Activated gamma-delta T cell treated with Interleukin-2 at 50 U/mL for 16 hours (primary cell): ENCODE data around the gene LHFPL3.
"Not testable (repeated sequence)": the region's sequence is repeated elsewhere in the genome, so short reads cannot be mapped to it uniquely, and the experiment has no call there.

Source experiments
- DNase-seq: peaks from one replicate; pipeline ENCODE4 v3.0.0-alpha.2; 2020

LHFPL3 gene

DNA sequence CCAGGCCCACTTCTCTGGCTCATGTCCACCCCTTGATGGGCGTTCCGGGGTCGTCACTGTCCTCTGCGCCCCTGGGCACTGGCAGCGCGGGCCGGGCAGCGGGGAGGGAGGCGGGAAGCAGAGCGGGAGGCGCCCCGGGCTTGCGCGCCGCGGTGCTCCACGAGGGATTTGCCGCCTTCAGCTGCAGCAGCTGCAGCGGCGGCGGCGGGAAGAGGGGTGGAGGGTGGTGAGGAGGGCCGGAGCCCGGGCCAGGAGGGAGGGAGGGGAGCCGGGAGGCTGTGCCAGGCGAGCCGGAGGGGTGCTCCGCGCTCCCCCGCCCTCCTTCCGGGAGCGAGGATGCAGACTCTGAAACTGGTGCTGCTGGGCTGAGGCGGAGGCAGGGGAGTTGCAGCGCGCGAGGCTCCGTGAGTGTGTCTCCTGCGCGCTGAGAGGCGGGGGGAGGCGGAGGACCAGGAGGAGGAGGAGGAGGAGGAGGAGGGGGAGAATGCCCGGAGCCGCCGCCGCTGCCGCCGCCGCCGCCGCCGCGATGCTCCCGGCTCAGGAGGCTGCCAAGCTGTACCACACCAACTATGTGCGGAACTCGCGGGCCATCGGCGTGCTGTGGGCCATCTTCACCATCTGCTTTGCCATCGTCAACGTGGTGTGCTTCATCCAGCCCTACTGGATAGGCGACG, at the start of gene LHFPL3:
Gene LHFPL3 (plus strand): TSS at position 308 of the 674 bp plus-strand sequence.
- DNase-seq, result no peak

DNA sequence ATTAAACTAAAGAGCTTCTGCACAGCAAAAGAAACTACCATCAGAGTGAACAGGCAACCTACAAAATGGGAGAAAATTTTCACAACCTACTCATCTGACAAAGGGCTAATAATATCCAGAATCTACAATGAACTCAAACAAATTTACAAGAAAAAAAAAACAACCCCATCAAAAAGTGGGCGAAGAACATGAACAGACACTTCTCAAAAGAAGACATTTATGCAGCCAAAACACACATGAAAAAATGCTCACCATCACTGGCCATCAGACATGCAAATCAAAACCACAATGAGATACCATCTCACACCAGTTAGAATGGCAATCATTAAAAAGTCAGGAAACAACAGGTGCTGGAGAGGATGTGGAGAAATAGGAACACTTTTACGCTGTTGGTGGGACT, 46.7 kb upstream of the LHFPL3 start:
- DNase-seq, result not testable (repeated sequence)

DNA sequence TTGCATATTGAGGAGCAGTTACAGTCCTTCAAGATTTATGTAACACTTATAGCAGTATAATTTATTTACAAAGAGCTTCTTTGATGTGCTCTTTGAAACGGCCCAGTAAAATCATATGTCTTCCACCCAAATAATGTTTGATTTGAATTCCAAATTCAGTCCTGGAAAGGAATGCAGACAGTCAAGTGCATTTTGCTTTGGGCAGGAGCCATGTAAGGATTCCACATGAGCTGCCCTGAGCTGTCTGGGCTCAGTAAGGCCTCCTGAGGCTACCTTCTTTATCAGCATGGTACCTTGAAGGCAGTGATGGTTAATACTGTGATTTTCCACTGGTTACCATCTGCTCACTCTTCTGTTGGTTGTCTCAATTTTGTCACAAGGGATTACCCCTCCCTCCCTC, 41.6 kb upstream of the LHFPL3 start:
- DNase-seq, result no peak

DNA sequence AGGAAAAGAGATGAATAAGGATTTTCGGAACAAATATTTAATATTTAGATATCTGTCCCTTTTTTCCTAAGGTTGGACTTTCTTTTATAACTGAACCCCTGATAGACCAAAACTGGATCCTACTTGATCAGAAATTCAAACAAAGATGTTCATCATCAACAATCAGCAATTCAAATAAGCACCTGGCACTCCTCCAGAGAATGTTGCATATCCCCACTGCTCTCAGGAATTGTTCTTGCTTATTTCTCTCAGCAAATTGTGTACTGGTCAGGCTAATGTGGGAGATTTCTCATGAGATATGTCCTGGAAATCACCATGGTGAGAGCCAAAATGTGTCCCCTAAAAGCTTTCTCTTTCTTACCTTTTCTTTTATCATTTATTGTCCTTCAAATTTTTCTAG, 40.3 kb upstream of the LHFPL3 start:
- no peak for DNase-seq

DNA sequence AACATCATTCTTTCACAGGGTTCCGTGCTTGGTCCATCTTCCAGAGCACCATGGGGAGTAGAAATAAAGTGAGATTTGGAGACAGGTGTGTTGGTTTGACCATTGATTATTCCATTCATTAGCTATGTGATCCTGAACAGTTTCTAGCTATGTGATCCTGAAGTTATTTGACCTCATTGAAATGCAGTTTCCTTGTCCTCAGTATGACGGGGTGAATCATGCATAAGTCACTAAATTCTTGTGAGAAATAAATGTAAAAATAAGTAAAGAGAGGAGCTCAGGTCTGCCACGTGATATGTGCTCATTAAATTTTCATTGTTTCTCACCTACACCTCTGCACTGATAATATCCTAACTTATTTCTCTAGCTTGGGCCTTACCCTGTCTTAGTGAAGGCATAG, 34.1 kb upstream of the LHFPL3 start:
- DNase-seq, result no peak

DNA sequence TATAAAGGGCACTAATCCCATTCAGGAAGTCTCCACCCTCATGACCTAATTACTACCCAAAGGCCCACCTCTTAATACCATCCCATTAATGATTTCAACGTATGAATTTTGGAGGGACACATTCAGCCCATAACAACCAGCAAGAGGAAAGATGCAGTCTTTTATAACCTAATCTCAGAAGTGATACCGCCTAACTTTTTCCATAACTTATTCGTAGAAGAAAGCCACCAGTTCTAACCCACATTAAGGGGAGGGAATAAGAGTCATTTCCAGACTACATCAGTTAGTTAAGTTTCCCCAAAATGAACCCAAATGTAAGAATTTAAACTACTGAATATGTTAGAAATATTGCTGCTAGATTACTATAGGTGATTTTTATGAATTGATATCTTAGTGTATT, 32.1 kb upstream of the LHFPL3 start:
- no peak for DNase-seq

DNA sequence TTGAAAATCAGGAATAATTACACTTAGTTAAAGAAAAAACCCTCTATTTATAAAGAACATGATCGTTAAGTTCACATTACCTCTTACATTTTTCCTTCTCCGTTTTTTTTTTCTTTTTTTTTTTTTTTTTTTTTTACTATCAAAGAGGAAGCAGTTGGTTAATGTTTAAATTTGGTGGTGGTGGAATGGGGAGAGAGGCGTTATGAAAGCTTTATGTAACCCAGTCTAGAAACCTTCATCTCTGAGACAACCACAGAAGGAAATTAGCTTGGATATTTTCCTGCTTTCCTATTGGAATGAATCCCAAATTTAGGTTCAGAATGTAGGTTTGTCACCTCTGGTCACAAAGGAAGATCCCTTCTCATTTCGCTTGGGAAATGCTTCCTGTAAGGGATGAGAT, 31.5 kb upstream of the LHFPL3 start:
- no peak for DNase-seq

DNA sequence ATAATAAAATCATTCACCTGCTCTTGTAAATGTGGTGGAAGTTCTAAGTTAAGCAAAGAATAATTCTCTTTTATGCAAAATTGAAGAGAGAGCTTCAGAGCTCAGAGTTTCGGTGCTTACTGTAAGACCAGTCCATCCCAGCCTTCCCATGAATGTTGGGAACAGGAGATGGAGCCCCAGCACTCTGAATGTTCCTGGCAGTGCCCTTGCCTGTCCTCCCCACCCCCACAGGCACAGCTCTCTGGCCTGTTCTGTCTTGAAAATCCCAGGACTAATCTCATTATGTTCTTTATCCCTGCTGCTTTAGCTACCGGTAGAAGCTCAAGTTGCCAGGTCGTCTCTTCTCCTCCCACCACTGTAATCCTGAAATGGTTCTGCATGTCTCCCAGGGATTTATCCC, 29.1 kb upstream of the LHFPL3 start:
- DNase-seq, result no peak

DNA sequence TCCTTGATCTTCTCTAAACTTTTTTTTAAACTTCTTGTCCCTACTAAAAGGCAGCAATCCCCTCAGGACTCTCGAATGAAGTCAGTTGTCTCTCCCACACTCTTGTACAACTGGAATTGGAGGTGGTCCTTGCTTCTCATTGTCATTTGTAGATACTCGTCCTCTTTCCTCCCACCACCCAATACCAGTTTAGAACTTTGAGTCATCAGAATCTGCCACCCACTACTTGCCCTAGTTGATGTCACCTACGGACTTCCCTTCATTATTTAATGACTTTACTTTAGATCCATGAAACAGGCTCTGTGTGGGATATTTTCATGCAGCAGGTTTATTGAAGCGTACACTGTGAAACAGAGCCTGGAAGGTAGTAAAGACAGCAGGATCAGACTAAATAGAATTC, 28.6 kb upstream of the LHFPL3 start:
- DNase-seq, result no peak

DNA sequence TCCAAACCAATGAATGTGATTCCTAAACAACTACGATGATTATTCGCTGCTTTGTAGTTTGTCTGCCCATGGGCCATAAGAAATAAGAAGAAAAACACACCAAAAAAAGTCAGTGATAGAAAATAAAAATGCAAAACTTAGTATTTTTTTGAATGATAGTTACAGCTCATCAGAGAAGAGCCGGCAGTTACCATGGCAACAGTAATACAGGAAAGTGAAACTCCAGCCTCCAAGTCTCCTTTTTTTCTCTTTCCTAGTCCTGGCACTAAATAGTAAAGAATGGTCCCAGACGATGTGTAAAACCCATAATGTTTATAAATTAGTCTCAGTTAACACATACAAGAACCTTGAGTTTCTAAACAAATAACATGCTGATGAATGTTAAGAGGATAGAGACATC, 21.6 kb upstream of the LHFPL3 start:
- no peak for DNase-seq

DNA sequence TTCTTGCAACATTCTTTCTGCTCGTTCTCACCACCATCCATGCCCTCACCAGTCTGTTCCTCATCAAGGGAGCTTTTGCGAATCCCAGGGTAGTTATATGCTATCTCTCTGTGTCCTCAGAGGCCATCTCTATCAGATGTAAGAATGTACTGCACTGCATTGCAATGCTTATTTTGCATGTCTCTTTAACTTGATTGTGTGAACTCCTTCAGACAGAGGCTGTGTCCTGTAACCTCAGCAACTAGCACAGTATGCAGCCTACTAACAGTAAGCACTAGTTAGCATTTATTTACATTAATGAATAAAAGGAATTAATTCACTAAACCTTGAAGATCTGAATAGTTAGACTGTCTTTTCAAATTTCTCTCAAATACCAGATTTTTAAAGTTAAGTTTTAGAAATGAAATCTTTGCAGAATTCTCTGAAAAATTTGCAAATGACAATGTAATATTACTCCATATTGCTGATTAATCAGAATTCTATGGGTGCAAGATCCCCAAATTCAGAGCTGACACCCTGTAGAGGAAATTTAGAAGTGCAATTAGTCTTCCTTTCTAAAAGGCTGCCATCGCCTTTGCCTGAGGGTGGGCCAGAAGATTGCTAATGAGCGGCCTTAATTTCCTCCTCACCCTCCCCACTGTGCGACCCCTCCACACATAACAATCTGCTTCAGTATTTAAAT, 10.3 kb upstream of the LHFPL3 start:
- no peak for DNase-seq

DNA sequence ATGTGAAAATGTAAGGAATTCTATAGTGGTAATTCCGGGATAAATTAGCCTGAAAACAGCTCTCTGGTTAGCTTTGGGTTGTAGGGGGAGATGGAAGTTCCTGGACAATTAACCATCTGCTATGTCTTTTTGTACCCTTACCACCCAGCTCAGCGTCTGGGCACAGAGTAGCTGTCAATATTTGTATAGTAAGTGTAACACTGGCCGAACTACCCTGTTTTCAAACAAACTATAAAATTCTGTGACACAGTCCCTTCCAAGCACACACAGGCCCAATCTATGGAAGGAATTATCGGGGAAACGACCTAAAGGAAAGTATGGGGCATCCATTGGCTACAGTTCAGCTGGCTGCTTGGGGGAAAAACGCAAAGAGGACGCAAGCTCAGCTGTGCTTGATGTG, 869 bp upstream of the LHFPL3 start:
- DNase-seq, result no peak

DNA sequence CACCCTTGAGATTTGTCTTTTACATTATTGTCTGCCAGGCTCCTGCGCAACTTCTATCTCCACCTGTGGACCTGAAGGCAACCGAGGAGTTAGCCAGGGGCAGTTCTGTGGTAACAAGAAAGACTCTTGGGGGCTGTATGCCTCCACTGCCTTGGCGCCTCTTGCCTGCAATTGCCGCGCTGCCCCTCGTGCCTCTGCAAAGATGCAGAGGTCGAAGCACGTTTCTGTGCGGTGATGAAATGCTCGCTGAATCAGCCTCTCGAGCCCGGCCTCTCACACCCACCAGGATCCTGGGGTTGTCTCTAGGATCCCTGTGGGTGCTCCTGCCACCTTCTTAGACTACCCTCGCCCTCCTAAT, 486 bp upstream of the LHFPL3 start:
- no peak for DNase-seq

DNA sequence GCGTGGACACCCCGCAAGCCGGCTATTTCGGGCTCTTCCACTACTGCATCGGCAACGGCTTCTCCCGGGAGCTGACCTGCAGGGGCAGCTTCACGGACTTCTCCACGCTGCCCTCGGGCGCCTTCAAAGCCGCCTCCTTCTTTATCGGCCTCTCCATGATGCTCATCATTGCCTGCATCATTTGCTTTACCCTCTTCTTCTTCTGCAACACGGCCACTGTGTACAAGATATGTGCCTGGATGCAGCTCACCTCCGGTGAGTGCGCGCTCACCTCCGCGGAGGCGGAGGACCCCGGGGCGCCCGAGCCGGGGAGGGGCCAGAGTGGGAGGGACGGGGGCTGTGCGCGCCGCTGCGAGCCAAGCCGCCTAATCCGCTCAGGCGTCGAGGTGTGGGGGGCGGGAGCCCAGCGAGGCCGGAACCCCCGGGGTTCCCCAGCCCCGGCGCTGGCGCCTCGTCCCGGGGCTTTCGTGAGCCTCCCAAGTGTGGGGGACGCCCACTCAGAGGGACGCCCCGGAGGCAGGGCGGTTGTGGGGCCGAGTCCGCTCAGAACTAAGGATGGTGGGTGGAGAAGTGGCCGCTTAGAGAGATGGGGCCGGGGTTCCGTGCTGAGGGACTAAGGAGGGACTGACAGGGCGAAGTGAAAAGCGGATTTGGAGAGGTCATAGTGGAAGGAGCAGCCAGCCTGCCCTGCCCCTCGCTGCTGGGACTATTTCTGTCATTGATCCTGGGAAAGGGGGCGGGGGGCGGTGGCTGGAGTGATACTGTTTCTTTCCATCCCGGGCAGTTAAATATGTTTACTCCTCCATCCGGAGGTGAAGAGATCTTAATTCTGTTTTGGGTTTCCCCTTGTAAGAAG, 795 bp downstream of the LHFPL3 start:
- DNase-seq, result no peak

DNA sequence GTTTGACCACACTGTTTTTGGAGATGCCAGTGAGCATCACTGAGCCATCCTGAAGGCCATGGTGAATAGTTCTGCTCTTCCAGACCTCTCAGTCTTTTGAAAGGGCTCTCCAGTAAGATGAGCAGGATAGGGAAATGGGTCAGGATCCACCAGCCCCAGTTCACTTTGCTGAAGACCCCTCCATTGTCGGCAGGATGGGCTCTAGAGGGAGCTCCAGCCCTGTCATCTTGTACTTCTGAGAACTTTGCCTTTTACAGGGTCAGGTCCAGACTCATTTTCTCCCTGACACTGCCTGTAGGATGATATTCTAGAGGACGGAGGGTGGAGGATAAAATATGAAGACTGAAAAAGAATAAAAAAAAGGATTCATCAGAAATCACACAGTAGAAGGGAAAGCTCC, 13.1 kb downstream of the LHFPL3 start:
- DNase-seq, result no peak

DNA sequence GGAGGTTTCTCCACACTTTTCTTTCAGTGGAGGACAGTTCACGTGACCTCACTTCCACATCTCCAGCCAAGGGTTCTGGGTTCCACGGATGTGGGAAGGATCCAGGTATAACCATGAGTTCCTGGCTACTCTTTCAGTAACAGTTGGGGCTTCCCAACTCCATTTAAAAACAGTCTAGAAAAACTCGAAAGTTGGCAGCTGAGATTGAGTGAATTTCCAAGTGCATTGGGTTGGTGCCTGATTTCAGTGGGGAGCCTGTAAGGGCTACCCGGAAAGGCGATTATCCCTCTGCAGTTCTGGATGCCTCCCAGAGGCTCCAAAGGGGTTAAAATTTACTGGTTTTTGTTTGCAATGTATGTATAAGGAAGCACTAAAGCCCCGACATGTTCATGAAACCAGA, 24.3 kb downstream of the LHFPL3 start:
- no peak for DNase-seq

DNA sequence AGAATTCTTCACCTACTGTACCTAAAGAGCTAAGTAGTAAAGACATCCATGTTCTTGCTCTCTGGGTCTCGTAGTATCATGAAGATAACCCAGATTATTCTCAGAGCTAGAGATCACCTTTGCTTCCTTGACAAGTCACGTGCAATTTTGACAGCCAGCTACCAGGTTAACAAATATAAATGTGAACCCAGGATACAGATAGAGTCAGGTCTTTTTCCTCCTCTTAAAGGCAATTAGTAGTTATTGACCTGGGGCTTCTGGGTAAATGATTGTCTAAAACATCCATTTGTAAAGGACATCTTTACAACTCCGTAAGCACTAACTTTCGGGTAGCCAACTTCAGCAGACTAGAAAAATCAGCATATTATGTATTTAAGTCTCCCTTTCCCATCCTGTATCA, 28.8 kb downstream of the LHFPL3 start:
- no peak for DNase-seq

DNA sequence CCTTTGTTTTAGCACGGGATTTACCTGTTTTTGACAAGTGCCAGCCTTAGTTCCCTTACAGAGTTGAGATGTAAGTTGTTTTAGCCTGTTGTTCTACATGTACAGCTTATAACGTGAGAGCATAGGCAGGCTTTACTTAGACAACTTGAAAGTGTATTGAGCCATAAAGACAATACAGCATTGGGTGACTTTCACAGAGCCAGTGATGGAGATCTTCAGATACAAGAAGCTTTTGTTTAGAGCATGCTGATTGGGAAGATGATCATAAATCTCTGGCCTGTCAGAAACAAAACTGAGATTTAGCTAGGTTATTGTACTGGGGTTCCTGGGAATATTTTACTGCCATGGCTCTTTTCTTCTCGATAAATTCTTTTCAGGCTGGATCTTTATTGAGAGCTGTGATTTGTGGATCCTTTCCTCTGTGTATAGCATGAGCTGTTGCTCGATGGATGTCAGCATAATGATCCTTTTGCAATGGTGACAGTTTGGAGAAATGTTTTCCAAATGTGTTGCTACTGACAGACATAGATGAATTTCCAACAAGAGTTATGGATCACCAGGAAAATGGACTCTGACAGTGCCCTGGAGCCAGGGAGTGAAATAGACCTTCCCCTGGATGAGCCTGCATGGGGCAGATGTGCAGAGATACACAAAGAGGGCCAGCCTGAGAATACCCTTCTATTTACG, 30.2 kb downstream of the LHFPL3 start:
- no peak for DNase-seq

DNA sequence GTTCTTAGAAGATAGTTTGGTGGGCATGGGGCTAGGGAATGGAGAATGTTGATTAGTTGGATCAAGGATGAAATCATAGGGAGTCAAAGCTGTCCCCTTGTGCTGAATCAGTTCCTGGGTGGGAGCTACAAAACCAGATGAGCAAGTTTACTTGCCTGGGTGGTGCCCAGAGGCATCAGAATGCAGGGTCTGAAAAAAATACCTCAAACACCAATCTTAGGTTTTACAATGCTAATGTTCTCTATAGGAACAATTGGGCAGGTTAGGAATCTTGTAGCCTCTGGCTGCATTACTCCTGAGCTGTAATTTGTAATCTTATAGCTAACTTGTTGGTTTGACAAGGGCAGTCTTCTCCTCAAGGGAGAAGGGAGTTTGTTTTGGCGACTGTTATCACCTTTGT, 34.4 kb downstream of the LHFPL3 start:
- DNase-seq, result no peak

DNA sequence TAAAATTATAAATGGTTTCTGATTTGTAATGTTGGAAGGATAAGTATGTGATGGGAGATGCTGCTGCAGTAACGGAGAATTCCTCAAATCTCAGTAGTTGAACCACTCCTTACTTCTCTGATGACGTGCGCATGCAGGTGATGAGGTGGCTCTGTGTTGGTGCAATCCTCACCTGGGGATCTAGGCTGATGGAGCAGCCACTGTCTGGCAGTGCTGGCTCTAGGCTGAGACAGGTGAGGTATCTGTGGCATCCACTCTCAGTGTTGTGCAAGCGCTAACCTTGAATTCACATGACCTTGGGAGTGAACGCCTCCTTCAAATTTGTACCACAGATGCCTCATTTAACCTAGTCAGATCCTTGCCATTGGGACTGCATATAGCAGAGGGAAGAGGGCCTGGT, 35.0 kb downstream of the LHFPL3 start:
- DNase-seq, result no peak

DNA sequence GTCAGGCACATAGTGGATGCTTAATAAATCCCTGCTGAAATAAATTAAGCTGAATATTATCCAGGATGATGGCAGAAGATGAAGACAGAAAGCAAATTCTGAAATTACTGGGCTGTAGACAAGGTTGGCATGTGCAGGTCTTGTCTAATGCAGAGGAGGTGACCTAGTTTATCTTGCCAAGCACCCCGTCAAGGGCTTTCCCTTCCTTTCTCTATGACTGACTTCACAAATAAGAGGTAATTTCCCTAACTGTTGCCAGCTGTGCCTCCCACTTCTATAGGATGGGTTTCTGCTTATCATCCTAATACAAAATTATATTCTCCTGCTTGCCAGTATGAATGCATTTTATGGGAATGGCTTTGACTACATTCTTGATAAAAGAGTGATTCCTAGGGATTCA, 38.0 kb downstream of the LHFPL3 start:
- no peak for DNase-seq

DNA sequence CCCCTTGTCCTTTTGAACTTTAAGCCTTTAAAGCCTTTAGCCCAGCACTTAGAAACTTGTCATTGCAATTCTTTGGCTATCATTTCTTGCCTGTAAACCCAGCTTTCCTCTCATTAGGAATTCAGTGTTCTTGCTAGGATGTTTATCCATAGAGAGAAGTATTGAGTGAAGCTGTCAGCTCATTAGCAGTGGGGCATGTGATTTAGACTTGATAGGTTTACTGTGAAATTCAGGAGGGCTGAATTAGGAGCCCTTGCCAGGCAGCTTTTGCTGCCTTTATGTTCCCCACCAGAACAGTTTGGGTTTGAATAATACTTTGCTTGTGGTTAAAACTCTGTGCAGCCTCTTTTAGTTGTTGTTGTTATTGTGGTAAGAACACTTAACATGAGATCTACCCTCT, 39.5 kb downstream of the LHFPL3 start:
- DNase-seq, result no peak

DNA sequence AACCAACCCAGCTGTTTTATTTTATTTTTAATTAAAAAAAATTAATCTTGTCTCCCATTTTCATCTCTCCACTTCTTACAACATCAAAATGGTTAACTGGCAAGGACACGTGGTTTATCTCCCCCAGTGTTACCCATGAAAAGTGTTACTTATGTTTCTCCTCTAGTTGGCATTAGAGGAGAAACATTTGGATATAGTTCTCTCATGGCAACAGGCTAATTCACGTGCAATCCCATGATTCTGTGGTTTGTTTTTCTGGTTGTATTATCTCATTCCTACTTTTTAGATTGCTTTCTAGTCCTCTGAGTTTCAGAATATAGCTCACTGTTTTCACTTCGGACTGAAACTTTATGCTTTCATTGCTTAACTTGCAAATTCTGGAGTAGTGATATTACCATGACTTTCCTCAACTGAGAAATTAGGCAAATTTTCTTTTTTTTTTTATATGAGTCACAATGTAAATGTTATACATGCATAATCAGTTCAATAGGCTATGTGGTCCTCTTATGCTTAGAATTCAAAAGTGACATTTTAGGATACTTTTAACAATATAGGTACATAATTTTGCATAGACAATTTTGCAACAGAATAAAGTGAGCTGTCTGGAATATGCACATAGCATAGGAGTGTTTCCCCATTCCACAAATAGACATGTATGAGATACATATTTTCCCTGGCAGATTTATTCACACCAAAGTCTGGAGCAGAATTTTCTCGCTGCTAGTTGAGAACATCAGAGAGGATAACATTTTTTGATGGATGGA, 43.0 kb downstream of the LHFPL3 start:
- DNase-seq, result no peak
